ENCODE data around the gene OGG1. TPM values are rescaled to one million over a fixed set of nuclear protein-coding genes. Genes with fewer than 3 reads are reported as not detected.
"Not testable (repeated sequence)": the region's sequence is repeated elsewhere in the genome, so short reads cannot be mapped to it uniquely, and the experiment has no call there.

Gene OGG1
- total RNA-seq, 1 donor from 2014 or later: 35.6 TPM

- intact Hi-C loops (cut with micrococcal nuclease): no loop called here
Measured at GRCh38 chr3:9760779-9761505, 11.2 kb downstream of the OGG1 start.

GRCh38 chr3:9761919-9762318, 12.2 kb downstream of the OGG1 start:
- intact Hi-C loops (cut with micrococcal nuclease): no loop called here

GRCh38 chr3:9762871-9763270, 13.1 kb downstream of the OGG1 start:
- intact Hi-C loops (cut with micrococcal nuclease): no loop called here

- intact Hi-C loops (cut with micrococcal nuclease): no loop called here
Measured at GRCh38 chr3:9765865-9766264, 16.1 kb downstream of the OGG1 start.

- intact Hi-C loops (cut with micrococcal nuclease): no loop called here
Measured at GRCh38 chr3:9767418-9767817, 17.7 kb downstream of the OGG1 start.

- intact Hi-C loops (cut with micrococcal nuclease): no loop called here
Measured at GRCh38 chr3:9768141-9768775, 18.5 kb downstream of the OGG1 start.

- intact Hi-C loops (cut with micrococcal nuclease): loop anchor here (1.0 kb wide), 1 partner anchor 19 kb away; no protein-coding TSS in a partner anchor
Measured at GRCh38 chr3:9769012-9769411, 19.3 kb downstream of the OGG1 start.

- intact Hi-C loops (cut with micrococcal nuclease): loop anchor here (1.0 kb wide), 3 partner anchors 10 to 23 kb away; partner anchors contain the start of gene TADA3
Measured at GRCh38 chr3:9769426-9770275, 19.9 kb downstream of the OGG1 start, which contains the start of gene CAMK1. TSS of gene CAMK1 (minus strand) at chr3:9769947. CDS start at chr3:9767749, 2,198 bp downstream.

- intact Hi-C loops (cut with micrococcal nuclease): loop anchor here (1.0 kb wide), 2 partner anchors 9 to 22 kb away; partner anchors contain the start of gene TADA3
Measured at GRCh38 chr3:9770276-9770812, 20.6 kb downstream of the OGG1 start.

GRCh38 chr3:9771007-9771406, 21.3 kb downstream of the OGG1 start:
- intact Hi-C loops (cut with micrococcal nuclease): not testable (repeated sequence)

- intact Hi-C loops (cut with micrococcal nuclease): no loop called here
Measured at GRCh38 chr3:9776896-9777693, 27.3 kb downstream of the OGG1 start.

- intact Hi-C loops (cut with micrococcal nuclease): no loop called here
Measured at GRCh38 chr3:9777694-9778021, 27.9 kb downstream of the OGG1 start.

- intact Hi-C loops (cut with micrococcal nuclease): loop anchor here (1.0 kb wide), 1 partner anchor 8 kb away; no protein-coding TSS in a partner anchor
Measured at GRCh38 chr3:9778143-9779074, 28.7 kb downstream of the OGG1 start.

GRCh38 chr3:9779075-9779593, 29.4 kb downstream of the OGG1 start:
- intact Hi-C loops (cut with micrococcal nuclease): loop anchor here (1.0 kb wide), 1 partner anchor 9 kb away; no protein-coding TSS in a partner anchor

- intact Hi-C loops (cut with micrococcal nuclease): loop anchor here (1.0 kb wide), 2 partner anchors 10 to 12 kb away; partner anchors contain the start of gene TADA3
Measured at GRCh38 chr3:9779721-9780457, 30.1 kb downstream of the OGG1 start.

- intact Hi-C loops (cut with micrococcal nuclease): loop anchor here (1.0 kb wide), 1 partner anchor 12 kb away; the partner anchor contains the start of gene TADA3
Measured at GRCh38 chr3:9780458-9780812, 30.7 kb downstream of the OGG1 start.

GRCh38 chr3:9780910-9781309, 31.2 kb downstream of the OGG1 start:
- intact Hi-C loops (cut with micrococcal nuclease): loop anchor here (1.0 kb wide), 1 partner anchor 11 kb away; the partner anchor contains the start of gene TADA3

GRCh38 chr3:9781551-9781950, 31.8 kb downstream of the OGG1 start:
- intact Hi-C loops (cut with micrococcal nuclease): no loop called here
